ENCODE measurements around the gene PLXNA2.

The PLXNA2 gene

GRCh38 chr1:208243967-208244916 is at the start of gene PLXNA2:
Gene PLXNA2, minus strand, starts transcription at chr1:208244384. Its CDS starts 26,462 bp downstream, at chr1:208217922.
- Histone ChIP-seq H3K36me3 (ENCODE audit: control insufficient read depth, insufficient read depth, low read length) (no peaks in the 10 kb centered on the region), H3K27ac (ENCODE audit: low read depth, low read length) (no peak within 1 kb of the TSS), H3K27me3 (ENCODE audit: control insufficient read depth, insufficient read depth, low read length) (peaks cover 66% of the 10 kb centered on the region), H3K4me3 (ENCODE audit: low read depth, low read length) (peak within 1 kb of the TSS; percentile 76), H3K9me3 (ENCODE audit: control insufficient read depth, insufficient read depth, low read depth, low read length) (no peaks in the 10 kb centered on the region), H3K4me1 (ENCODE audit: control insufficient read depth, insufficient read depth, low read length) (peaks cover 23% of the 10 kb centered on the region; the same call in 1 of the 2 replicates), H3K9ac (ENCODE audit: low read length) (peak within 1 kb of the TSS; percentile 80)

GRCh38 chr1:208292908-208293307 is 48.7 kb upstream of the PLXNA2 start:
- no peaks in the 10 kb centered on the region for H3K36me3 ChIP-seq (ENCODE audit: control insufficient read depth, insufficient read depth, low read length)
- H3K27ac ChIP-seq (ENCODE audit: low read depth, low read length), result no peak overlapping the region
- no peak overlapping the region for H3K4me3 ChIP-seq (ENCODE audit: low read depth, low read length)
- H3K4me1 ChIP-seq (ENCODE audit: control insufficient read depth, insufficient read depth, low read length), result peaks cover 19% of the 10 kb centered on the region
- no peaks in the 10 kb centered on the region for H3K27me3 ChIP-seq (ENCODE audit: control insufficient read depth, insufficient read depth, low read length)
- H3K9me3 ChIP-seq (ENCODE audit: control insufficient read depth, insufficient read depth, low read depth, low read length), result no peaks in the 10 kb centered on the region
- H3K9ac ChIP-seq (ENCODE audit: low read length), result no peak overlapping the region

- H3K27ac ChIP-seq (ENCODE audit: low read depth, low read length), result no peak overlapping the region
- H3K9me3 ChIP-seq (ENCODE audit: control insufficient read depth, insufficient read depth, low read depth, low read length), result no peaks in the 10 kb centered on the region
- peaks cover 19% of the 10 kb centered on the region for H3K4me1 ChIP-seq (ENCODE audit: control insufficient read depth, insufficient read depth, low read length)
- no peaks in the 10 kb centered on the region for H3K36me3 ChIP-seq (ENCODE audit: control insufficient read depth, insufficient read depth, low read length)
- no peak overlapping the region for H3K9ac ChIP-seq (ENCODE audit: low read length)
- no peak overlapping the region for H3K4me3 ChIP-seq (ENCODE audit: low read depth, low read length)
- no peaks in the 10 kb centered on the region for H3K27me3 ChIP-seq (ENCODE audit: control insufficient read depth, insufficient read depth, low read length)
Measured at GRCh38 chr1:208291923-208292711, 47.9 kb upstream of the PLXNA2 start.

GRCh38 chr1:208291129-208291528 is 46.9 kb upstream of the PLXNA2 start:
- Histone ChIP-seq H3K27ac (ENCODE audit: low read depth, low read length) (no peak overlapping the region), H3K36me3 (ENCODE audit: control insufficient read depth, insufficient read depth, low read length) (no peaks in the 10 kb centered on the region), H3K9ac (ENCODE audit: low read length) (no peak overlapping the region), H3K27me3 (ENCODE audit: control insufficient read depth, insufficient read depth, low read length) (no peaks in the 10 kb centered on the region), H3K9me3 (ENCODE audit: control insufficient read depth, insufficient read depth, low read depth, low read length) (no peaks in the 10 kb centered on the region), H3K4me3 (ENCODE audit: low read depth, low read length) (no peak overlapping the region), H3K4me1 (ENCODE audit: control insufficient read depth, insufficient read depth, low read length) (peaks cover 19% of the 10 kb centered on the region)

GRCh38 chr1:208289716-208290115 is 45.5 kb upstream of the PLXNA2 start:
- Histone ChIP-seq H3K4me3 (ENCODE audit: low read depth, low read length) (no peak overlapping the region), H3K36me3 (ENCODE audit: control insufficient read depth, insufficient read depth, low read length) (no peaks in the 10 kb centered on the region), H3K4me1 (ENCODE audit: control insufficient read depth, insufficient read depth, low read length) (peaks cover 15% of the 10 kb centered on the region), H3K9ac (ENCODE audit: low read length) (no peak overlapping the region), H3K27me3 (ENCODE audit: control insufficient read depth, insufficient read depth, low read length) (no peaks in the 10 kb centered on the region), H3K9me3 (ENCODE audit: control insufficient read depth, insufficient read depth, low read depth, low read length) (no peaks in the 10 kb centered on the region), H3K27ac (ENCODE audit: low read depth, low read length) (no peak overlapping the region)

GRCh38 chr1:208288495-208288894 is 44.3 kb upstream of the PLXNA2 start:
- no peak overlapping the region for H3K27ac ChIP-seq (ENCODE audit: low read depth, low read length)
- peaks cover 13% of the 10 kb centered on the region for H3K4me1 ChIP-seq (ENCODE audit: control insufficient read depth, insufficient read depth, low read length)
- H3K36me3 ChIP-seq (ENCODE audit: control insufficient read depth, insufficient read depth, low read length), result no peaks in the 10 kb centered on the region
- no peaks in the 10 kb centered on the region for H3K9me3 ChIP-seq (ENCODE audit: control insufficient read depth, insufficient read depth, low read depth, low read length)
- no peak overlapping the region for H3K9ac ChIP-seq (ENCODE audit: low read length)
- H3K27me3 ChIP-seq (ENCODE audit: control insufficient read depth, insufficient read depth, low read length), result no peaks in the 10 kb centered on the region
- H3K4me3 ChIP-seq (ENCODE audit: low read depth, low read length), result no peak overlapping the region

- no peak overlapping the region for H3K4me3 ChIP-seq (ENCODE audit: low read depth, low read length)
Measured at GRCh38 chr1:208280681-208281450, 36.7 kb upstream of the PLXNA2 start.

GRCh38 chr1:208279826-208280588 is 35.8 kb upstream of the PLXNA2 start:
- no peak overlapping the region for H3K4me3 ChIP-seq (ENCODE audit: low read depth, low read length)
- H3K27me3 ChIP-seq (ENCODE audit: control insufficient read depth, insufficient read depth, low read length), result 0 out of 2 replicates have a peak, but pooled peaks cover 4% of the 10 kb centered on the region
- no peaks in the 10 kb centered on the region for H3K9me3 ChIP-seq (ENCODE audit: control insufficient read depth, insufficient read depth, low read depth, low read length)
- no peaks in the 10 kb centered on the region for H3K36me3 ChIP-seq (ENCODE audit: control insufficient read depth, insufficient read depth, low read length)
- no peak overlapping the region for H3K27ac ChIP-seq (ENCODE audit: low read depth, low read length)
- peaks cover 27% of the 10 kb centered on the region for H3K4me1 ChIP-seq (ENCODE audit: control insufficient read depth, insufficient read depth, low read length)
- peak overlapping the region; percentile 15 for H3K9ac ChIP-seq (ENCODE audit: low read length)

More at GRCh38 chr1:208280681-208281450, 36.7 kb upstream of the PLXNA2 start:
- no peak overlapping the region for H3K27ac ChIP-seq (ENCODE audit: low read depth, low read length)
- H3K27me3 ChIP-seq (ENCODE audit: control insufficient read depth, insufficient read depth, low read length), result 0 out of 2 replicates have a peak, but pooled peaks cover 4% of the 10 kb centered on the region
- no peak overlapping the region for H3K9ac ChIP-seq (ENCODE audit: low read length)
- peaks cover 27% of the 10 kb centered on the region for H3K4me1 ChIP-seq (ENCODE audit: control insufficient read depth, insufficient read depth, low read length)
- no peaks in the 10 kb centered on the region for H3K9me3 ChIP-seq (ENCODE audit: control insufficient read depth, insufficient read depth, low read depth, low read length)
- no peaks in the 10 kb centered on the region for H3K36me3 ChIP-seq (ENCODE audit: control insufficient read depth, insufficient read depth, low read length)

- Histone ChIP-seq H3K4me3 (ENCODE audit: low read depth, low read length) (no peak overlapping the region), H3K27ac (ENCODE audit: low read depth, low read length) (no peak overlapping the region), H3K36me3 (ENCODE audit: control insufficient read depth, insufficient read depth, low read length) (no peaks in the 10 kb centered on the region), H3K9me3 (ENCODE audit: control insufficient read depth, insufficient read depth, low read depth, low read length) (no peaks in the 10 kb centered on the region), H3K9ac (ENCODE audit: low read length) (no peak overlapping the region), H3K27me3 (ENCODE audit: control insufficient read depth, insufficient read depth, low read length) (0 out of 2 replicates have a peak, but pooled peaks cover 4% of the 10 kb centered on the region), H3K4me1 (ENCODE audit: control insufficient read depth, insufficient read depth, low read length) (peaks cover 27% of the 10 kb centered on the region)
Measured at GRCh38 chr1:208278638-208279037, 34.5 kb upstream of the PLXNA2 start.

Data from HUES6 (cell line).